ENCODE measurements around the gene CBR3.

CBR3 gene

GRCh38 chr21:36134803-36135390 is at the start of gene CBR3:
TSS of gene CBR3 (plus strand) at chr21:36135079. CDS start at chr21:36135193, 114 bp downstream.
- no peak for TF ChIP-seq CTCF (IDR thresholded peaks at IDR 0.05; ENCODE audit: insufficient read depth, missing control alignments)
- no peak for FAIRE-seq
- no peak for DNase-seq (ENCODE audit: insufficient read length, low spot score)

- FAIRE-seq (no peak), DNase-seq (ENCODE audit: insufficient read length, low spot score) (no peak)
- no peak for TF ChIP-seq CTCF (IDR thresholded peaks at IDR 0.05; ENCODE audit: insufficient read depth, missing control alignments)
These were observed 47.3 kb upstream of the CBR3 start for GRCh38 chr21:36087362-36088138.

- DNase-seq (ENCODE audit: insufficient read length, low spot score) (no peak), FAIRE-seq (no peak)
- no peak for TF ChIP-seq CTCF (IDR thresholded peaks at IDR 0.05; ENCODE audit: insufficient read depth, missing control alignments)
These were observed 44.9 kb upstream of the CBR3 start for GRCh38 chr21:36089946-36090345.

- FAIRE-seq (no peak), DNase-seq (ENCODE audit: insufficient read length, low spot score) (no peak)
- no peak for TF ChIP-seq CTCF (IDR thresholded peaks at IDR 0.05; ENCODE audit: insufficient read depth, missing control alignments)
These were observed 42.2 kb upstream of the CBR3 start for GRCh38 chr21:36092681-36093080.

GRCh38 chr21:36093512-36093911 is 41.4 kb upstream of the CBR3 start:
- DNase-seq (ENCODE audit: insufficient read length, low spot score) (no peak), FAIRE-seq (no peak)
- no peak for TF ChIP-seq CTCF (IDR thresholded peaks at IDR 0.05; ENCODE audit: insufficient read depth, missing control alignments)

GRCh38 chr21:36096398-36097290 is 38.2 kb upstream of the CBR3 start:
- DNase-seq (ENCODE audit: insufficient read length, low spot score): no peak
- no peak for FAIRE-seq
- no peak for TF ChIP-seq CTCF (IDR thresholded peaks at IDR 0.05; ENCODE audit: insufficient read depth, missing control alignments)
